Gastrocnemius medialis (tissue), 4 donors: Measurements from ENCODE around the gene ASXL1.

Experiments
- CTCF ChIP-seq, 5 experiments: fragments of 450-650 bp in 3 of 5; fragments of 200-600 bp in 2 of 5; sonication (generic) in 2 of 5; IDR thresholded peaks in 4 of 5; conservative IDR thresholded peaks in 1 of 5; 1 replicate in 4 of 5; 2 replicates in 1 of 5; pipeline ENCODE4 v1.5.1; 2016 to 2019; ENCODE audit warnings: antibody characterized with exemption in 5 of 5, mild to moderate bottlenecking in 3 of 5, moderate library complexity in 3 of 5
- POLR2A ChIP-seq, 2 donors: fragments of 450-650 bp; IDR thresholded peaks; one replicate each; pipeline ENCODE4 v1.6.1; 2017; ENCODE audit warnings: antibody characterized with exemption in 2 of 2, mild to moderate bottlenecking in 2 of 2, moderate library complexity in 2 of 2

GRCh38 chr20:32457479-32457986 is 99.4 kb downstream of the ASXL1 start:
- TF ChIP-seq POLR2A (IDR thresholded peaks at IDR 0.05): no peak
- no peak for TF ChIP-seq CTCF (IDR thresholded peaks at IDR 0.05 in 4 of 5, conservative IDR thresholded peaks at IDR 0.05 in 1 of 5)
